TTC549 (cell line): Measurements from ENCODE around the gene SHB.

Experiments used
- FAIRE-seq: peaks from 2 replicates; lab custom pipeline; 2012; peaks lifted over from hg19 to GRCh38; lab: Jason Lieb, UNC

SHB gene

GRCh38 chr9:38042626-38043357, 26.2 kb downstream of the SHB start:
- no peak for FAIRE-seq

- no peak for FAIRE-seq
These were observed 27.3 kb downstream of the SHB start for GRCh38 chr9:38041564-38042243.

- FAIRE-seq: no peak
These were observed 28.9 kb downstream of the SHB start for GRCh38 chr9:38039907-38040682.

DNA sequence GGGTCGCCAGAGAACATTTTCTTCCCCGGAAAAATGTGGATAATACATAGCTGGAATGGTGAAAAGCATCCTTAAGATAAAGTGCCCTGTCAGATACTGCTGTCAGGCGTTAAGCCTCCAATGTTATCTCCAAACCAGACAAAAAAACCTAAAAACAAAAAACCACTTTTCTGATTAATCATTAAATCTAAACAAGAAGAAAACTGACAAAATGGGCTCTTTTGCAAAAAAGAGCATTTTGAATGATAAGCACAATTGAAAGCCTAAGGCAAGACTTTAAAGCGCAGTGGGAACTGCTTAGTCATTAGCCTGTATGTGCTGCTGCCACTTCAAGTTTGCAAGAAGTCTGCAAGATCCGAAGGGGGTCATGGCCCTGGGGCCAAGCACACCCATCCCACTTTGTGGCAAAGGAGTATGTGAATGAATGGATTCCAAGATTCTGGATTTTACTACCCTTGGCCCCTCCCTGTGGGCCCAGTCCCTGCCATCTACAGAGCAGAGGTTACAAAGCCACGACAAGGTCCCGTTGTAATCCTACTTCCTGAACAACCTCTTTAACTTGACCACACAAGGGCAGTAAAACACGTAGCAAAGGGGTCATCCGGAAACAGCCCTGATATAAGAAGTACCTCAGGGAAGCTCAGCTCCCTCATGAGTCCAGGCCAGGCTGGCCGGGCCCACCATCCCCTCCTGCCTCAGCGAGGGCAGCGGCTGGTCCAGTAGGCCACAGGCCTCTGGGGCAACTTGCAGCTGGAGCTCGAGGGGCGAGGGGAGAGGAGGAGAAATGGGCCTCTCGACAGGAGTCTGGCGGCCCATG, 29.7 kb downstream of the SHB start:
- FAIRE-seq: no peak

DNA sequence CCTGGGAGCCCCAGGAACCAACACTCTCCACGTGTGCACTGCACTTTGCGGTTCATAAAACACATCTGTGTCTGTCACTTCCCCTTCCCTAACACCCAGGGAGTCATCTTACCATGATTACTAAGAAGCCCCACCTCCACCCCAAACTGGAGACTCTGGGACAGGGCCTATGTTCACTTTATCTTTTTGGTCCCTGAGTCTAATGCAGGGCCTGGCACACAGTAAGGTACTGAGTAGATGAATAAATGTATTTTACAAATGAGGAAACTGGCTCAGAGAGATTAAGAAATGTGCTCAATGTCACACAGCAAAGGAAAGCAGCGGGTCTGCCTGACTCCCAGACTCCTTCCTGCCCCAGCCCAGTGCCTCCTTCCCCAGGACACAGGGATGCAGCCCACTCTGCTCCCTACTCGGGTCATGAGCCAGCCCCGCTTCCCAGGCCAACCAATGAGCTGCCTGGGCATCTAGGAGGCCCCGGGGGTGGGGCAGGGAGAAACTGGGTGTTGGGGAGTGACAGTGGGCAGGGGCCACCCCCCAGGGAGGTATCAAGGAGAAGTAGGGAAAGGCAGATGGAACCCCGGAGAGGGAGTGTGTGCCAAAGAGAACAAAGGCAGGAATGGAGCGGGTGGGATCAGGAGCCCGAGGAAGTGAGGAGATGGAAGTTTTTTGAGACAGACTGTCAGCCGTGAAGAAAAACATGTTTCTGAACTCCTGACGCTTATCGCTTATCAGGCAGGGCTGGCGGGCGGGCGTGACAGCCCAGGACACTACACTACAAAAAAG, 30.5 kb downstream of the SHB start:
- no peak for FAIRE-seq

DNA sequence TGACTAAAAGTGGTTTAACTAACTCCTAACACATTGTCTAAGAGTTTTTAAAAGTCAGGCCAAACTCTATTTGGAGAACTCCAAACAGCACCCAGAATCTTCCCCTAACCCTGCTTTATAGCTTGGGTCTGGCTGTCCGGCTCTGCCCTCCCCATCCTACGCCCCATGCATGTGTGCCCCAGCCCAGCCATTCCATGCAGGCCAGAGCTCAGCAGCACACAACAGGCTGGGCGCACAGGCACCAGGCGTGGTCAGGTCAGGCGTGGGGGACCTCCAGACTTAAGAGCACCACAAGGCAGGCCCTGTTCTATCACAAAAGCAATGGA, 31.1 kb downstream of the SHB start:
- FAIRE-seq: no peak

DNA sequence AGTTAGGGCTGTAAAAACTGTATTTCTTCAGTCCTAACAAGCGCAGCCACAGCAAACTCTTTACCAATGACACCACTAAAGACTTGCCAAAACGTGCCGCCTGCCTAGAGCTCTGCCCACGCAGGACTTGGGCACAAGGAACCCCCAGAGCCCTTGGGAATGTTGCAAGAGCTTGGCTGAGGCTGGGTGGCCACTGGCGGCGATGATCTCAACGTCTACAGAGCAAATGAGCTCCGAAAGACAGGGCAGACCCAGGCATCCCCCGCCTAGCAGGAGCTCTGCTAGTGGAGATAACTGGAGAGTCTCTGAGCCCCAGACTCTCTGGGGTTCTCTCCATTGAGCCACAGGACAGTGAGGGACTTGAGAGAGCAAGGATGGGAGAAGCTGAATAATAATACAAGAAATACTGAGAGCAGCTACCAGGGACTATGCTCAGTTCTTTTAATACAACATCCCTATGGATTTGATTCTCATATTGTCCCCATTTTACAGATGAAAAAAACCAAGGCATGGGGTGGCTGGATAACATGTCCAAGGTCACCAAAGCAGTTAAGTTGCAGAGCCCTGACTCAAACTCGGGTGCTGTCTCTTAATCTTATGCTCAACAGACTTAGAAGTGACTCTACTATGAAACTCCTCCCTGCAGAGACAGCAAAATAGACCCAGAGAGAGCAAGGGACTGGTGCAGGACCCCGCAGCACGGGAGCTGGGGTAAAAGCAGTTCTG, 32.5 kb downstream of the SHB start:
- FAIRE-seq: no peak

GRCh38 chr9:38035873-38036272, 33.2 kb downstream of the SHB start:
- no peak for FAIRE-seq

- FAIRE-seq: no peak
These were observed 35.1 kb downstream of the SHB start for GRCh38 chr9:38033941-38034340.

GRCh38 chr9:38032266-38033110, 36.5 kb downstream of the SHB start:
- FAIRE-seq: no peak

DNA sequence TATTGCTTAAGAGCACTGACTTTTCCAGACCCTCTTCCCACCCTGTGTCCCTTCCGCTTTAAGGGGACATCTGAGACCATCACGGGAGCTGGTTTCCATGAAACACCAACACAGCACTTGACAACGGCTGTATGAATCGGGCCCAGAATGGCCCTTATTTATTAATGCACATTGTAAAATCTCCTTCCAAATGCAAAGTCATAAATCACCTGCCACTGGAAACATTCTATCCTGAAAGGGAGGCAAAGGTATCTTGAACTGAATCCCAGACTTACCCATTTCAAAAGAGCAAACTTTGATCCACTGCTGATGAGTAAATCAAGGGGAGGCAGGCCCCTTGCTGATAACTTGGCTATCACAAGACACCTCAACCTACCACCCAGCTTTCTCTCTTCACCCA, 37.4 kb downstream of the SHB start:
- FAIRE-seq: no peak

GRCh38 chr9:38030658-38031057, 38.4 kb downstream of the SHB start:
- no peak for FAIRE-seq

DNA sequence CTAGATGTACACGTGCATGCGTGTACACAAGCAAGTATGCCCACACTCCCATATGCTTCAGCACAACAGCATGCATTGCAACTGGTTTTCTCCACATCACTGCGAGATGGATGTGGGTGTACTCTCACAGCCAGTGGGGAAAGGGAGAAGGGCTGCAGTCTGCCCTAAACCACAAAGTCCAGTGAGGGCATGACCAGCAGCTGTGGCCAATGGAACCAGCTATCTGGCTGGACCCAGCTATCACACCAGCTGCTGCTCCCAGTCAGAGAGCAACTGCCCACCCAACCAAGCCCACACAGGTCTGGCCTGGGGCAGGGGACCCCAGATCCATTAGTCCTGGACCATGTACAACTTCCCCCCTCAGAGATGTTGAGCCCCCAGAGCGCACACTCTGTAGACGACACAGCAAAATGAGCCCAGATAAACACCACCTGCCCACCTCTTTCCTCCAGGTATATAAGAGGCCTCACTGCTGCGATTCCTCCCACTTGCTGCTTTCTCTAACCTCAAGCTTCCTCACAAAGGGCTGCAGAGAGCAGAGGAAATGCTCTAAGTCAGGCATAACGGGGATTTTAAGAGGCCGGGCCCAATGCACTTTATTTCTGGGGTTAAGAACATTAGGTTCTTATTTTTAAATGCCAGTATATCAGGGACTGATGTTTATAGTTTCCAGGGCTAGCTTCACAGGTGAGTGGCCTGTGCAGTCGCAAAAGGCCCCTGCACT, 39.0 kb downstream of the SHB start:
- FAIRE-seq: no peak

DNA sequence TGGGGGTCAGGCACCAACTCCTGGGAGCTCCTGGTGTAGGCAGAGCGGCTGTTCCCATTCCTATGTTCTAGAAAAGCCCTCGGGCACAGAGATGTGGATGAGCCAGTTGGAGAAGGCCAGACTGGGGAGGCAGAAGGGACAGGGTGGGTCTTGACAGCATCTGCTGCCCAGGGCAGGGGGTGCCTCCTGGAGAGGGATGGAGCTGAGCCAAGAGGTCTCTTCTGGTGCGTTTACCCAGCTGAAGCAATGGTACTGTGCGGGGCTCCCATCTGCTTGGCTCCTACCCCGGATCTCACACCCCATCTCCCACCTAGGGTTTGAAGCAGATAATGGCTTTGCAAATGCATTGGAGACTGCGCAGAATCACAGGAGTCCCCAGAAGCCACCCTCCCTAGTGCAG, 41.3 kb downstream of the SHB start:
- no peak for FAIRE-seq

GRCh38 chr9:38026840-38027527, 42.0 kb downstream of the SHB start:
- no peak for FAIRE-seq

DNA sequence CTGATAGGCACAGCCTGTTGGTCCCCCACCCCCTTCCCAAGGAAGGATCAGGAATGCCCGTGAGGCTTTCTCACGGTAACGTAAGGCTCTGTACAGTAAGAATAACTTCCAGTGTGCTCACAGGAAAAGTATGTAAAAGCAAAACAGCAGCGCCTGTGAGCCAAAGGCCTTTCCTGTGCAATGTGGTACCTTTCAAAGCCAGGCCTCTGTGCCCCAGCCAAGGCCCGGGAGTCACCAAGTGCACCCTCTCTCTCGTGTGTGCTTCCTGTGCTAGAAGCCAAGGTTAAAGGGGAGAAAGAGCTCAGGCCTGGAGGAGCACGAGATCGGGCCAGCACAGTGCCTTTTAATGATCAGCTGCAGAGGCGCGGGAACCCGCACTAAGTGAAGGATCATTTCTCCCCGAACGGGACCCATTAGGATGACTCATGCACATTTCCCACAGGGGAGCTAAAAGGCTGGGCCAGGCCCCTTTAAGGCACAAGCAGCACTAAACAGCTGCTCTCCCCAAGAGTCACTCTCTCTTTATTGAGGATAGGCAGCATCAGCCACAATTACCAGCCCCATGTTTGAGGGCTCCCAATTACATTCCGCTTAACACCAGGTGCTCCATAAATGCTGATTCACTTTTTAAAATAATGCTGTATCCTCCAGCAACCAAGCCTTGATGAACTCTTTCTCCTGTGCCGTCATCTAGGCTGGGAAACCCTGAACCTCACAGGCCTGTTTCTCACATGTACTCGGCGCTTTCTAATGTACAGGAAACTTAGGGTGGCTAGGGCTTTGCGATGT, 42.8 kb downstream of the SHB start:
- no peak for FAIRE-seq

DNA sequence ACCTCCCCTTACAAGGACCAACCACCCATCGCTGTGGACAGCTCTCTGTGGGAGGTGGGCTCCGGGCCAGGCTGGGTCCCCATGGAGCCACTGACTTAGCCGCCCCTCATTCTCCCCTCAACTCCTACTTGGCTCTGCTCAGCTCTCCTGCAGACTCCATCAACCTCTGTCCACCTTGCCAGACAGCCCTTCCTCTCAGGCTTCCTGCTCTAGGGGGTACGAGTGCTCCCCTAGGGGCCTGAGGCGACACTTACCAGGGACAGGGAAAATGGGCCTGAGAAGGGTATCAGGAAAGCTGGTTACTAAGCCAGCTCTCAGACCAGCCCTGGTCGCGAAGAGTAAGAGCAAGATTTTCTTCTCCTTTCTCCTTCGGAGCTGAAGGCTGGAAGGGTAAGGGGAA, 43.9 kb downstream of the SHB start:
- no peak for FAIRE-seq
